ENCODE data around the gene ATF7.

Gene ATF7

GRCh38 chr12:53626702-53627169 lies 554 bp upstream of the ATF7 start:
- peak overlapping the region; percentile 93 for H3K4me3 ChIP-seq (ENCODE audit: low read depth, low read length)
- TF ChIP-seq CTCF (IDR thresholded peaks at IDR 0.05; ENCODE audit: low read depth, low read length), result no peak

DNA sequence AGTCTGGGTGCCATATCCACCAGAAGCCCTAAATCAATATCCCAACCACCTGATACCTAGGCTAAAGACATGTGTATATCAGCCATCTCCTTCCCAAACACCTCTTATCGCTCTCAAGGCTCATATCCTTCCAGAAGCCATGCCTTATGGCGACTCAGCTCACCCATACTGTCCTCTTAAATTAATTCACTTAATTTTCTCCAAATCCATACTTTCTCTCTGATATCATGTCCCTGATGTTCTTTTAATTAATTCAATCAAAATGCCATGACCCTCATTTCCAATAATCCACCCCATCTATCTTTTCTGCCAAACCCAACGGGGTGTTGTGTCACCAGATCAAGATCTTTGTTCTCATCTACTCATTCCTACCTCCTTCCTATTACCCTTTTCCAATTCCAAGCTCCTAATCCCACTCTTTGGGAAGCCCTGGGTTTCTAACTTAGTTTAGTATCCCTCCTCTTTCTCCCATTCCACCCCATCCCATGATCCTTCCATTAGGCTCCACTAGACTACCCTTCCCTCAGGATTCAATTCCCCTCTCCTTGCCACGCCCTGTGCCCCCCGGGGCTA lies 723 bp downstream of the ATF7 start:
- no peak for TF ChIP-seq CTCF (IDR thresholded peaks at IDR 0.05; ENCODE audit: low read depth, low read length)

GRCh38 chr12:53624956-53625355 lies 1.2 kb downstream of the ATF7 start:
- peak overlapping the region; percentile 93 for H3K4me3 ChIP-seq (ENCODE audit: low read depth, low read length)
- no peak for TF ChIP-seq CTCF (IDR thresholded peaks at IDR 0.05; ENCODE audit: low read depth, low read length)

More for the DNA sequence above, 723 bp downstream of the ATF7 start:
- peak overlapping the region; percentile 93 for H3K4me3 ChIP-seq (ENCODE audit: low read depth, low read length)

DNA sequence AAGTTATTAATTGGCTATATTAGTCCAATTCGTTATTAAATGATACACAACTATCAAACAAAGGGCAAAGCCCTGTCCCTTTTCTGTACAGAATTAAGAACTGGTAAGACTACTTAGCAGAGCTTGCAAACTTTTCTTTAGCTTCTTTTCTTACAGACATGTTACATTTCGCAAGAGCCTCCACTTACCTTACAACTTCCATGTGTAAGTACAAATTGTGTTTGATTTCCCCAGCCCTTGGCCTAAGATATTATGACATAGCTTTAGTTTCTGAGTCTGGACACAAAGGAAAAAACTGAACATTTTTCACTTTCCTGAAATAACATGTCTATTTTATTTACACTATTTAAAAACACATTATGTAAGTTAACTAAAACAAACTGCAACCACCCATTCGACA lies 1.7 kb downstream of the ATF7 start:
- peak overlapping the region; percentile 93 for H3K4me3 ChIP-seq (ENCODE audit: low read depth, low read length)
- TF ChIP-seq CTCF (IDR thresholded peaks at IDR 0.05; ENCODE audit: low read depth, low read length), result no peak

DNA sequence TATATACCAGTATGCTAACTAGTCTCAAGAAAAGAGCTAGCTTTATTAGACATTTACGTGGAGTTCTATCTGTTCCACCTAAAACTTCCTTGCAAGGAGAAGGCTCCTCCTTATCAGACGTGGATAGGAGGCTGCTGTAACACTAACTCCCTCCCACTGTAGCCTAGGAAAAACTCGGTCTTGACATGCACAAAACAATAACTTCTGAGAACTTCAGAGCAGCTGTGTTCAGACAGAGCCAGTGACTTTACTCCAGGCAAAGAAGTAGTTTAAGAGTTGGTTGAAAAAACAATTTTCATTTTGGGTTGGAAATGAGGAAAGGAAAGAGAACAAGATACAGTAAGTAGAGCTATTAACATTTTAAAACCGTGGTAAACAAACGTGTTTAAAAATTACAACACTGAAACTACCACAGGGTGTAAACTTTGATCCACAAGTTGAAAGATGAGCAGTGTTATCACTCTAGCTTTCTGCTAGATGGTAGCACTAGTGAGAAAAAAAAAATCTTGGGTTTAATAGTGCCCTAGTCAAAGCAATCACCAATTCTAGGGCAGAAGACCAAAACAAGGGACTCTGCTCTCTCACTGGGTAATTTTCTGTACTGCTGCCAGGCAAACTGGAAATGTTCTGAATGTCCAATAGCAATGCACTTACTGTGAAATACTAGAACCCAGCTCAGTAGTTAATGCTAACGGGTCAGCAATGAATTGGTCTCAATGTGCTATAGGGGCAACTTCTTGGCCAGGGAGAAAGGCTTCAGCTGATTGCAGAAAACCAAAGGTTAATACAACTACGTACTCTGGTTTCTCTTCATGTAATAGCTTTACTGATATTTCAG lies 2.4 kb downstream of the ATF7 start:
- TF ChIP-seq CTCF (IDR thresholded peaks at IDR 0.05; ENCODE audit: low read depth, low read length), result no peak

DNA sequence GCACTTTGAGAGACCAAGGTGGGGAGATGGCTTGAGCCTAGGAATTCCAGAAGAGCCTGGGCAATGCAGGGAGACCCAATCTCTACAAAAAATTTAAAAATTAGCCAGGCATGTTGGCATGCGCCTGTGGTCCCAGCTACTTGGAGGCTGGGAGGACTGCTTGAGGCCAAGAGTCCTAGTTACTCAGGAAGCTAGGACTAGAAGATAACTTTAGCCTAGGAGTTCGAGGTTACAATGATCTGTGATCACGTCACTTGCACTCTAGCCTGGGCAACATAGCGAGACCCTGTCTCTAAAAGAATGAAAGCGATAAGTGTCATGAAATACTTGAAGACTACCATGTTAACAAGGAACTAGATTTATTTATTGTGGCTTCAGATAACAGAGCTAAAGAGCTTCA lies 3.5 kb downstream of the ATF7 start:
- TF ChIP-seq CTCF (IDR thresholded peaks at IDR 0.05; ENCODE audit: low read depth, low read length), result no peak
- no peak overlapping the region for H3K4me3 ChIP-seq (ENCODE audit: low read depth, low read length)

More for the DNA sequence above, 2.4 kb downstream of the ATF7 start:
- H3K4me3 ChIP-seq (ENCODE audit: low read depth, low read length), result peak overlapping the region; percentile 93

GRCh38 chr12:53618275-53618674 lies 7.9 kb downstream of the ATF7 start:
- no peak overlapping the region for H3K4me3 ChIP-seq (ENCODE audit: low read depth, low read length)
- TF ChIP-seq CTCF (IDR thresholded peaks at IDR 0.05; ENCODE audit: low read depth, low read length), result no peak

Measured in WI38 (cell line).